Mesenchymal stem cell (in vitro differentiated cells and primary cell): ENCODE measurements around the gene KCNG2.

Experiments used
- DNase-seq: peaks from one replicate; pipeline ENCODE4 v3.0.0-alpha.2; 2013
- H2AFZ ChIP-seq: one replicate; pipeline ENCODE4 v1.6.1; 2013; ENCODE audit warnings: low read depth, mild to moderate bottlenecking, control low read depth, inconsistent platforms, low read length, moderate library complexity
- H2AK5ac ChIP-seq: 2 replicates; pipeline ENCODE4 v1.6.1; 2013; ENCODE audit warnings: low read length, moderate library complexity, mild to moderate bottlenecking, inconsistent platforms; ENCODE audit not compliant: severe bottlenecking
- H2BK120ac ChIP-seq: one replicate; pipeline ENCODE4 v1.6.1; 2013; ENCODE audit warnings: low read depth, mild to moderate bottlenecking, inconsistent platforms, low read length, moderate library complexity
- H2BK12ac ChIP-seq, 2 experiments: one replicate each; pipeline ENCODE4 v1.6.1; 2013; ENCODE audit warnings: inconsistent platforms in 2 of 2, low read length in 2 of 2, mild to moderate bottlenecking in 2 of 2, moderate library complexity in 2 of 2, control low read depth in 1 of 2
- H2BK15ac ChIP-seq: one replicate; pipeline ENCODE4 v1.6.1; 2013; ENCODE audit warnings: mild to moderate bottlenecking, low read depth, inconsistent platforms; ENCODE audit not compliant: poor library complexity, severe bottlenecking
- H2BK5ac ChIP-seq: 2 replicates; pipeline ENCODE4 v1.6.1; 2013; ENCODE audit warnings: low read depth, mild to moderate bottlenecking, low read length, control low read depth, inconsistent platforms; ENCODE audit not compliant: poor library complexity, severe bottlenecking
- H3K14ac ChIP-seq, 2 experiments: one replicate each; pipeline ENCODE4 v1.6.1; 2013; ENCODE audit warnings: inconsistent platforms in 2 of 2, low read length in 2 of 2, control low read depth in 1 of 2, mild to moderate bottlenecking in 1 of 2, moderate library complexity in 1 of 2
- H3K18ac ChIP-seq, 2 experiments: one replicate each; pipeline ENCODE4 v1.6.1; 2013; ENCODE audit warnings: inconsistent platforms in 2 of 2, low read length in 2 of 2, control low read depth in 1 of 2, low read depth in 1 of 2, mild to moderate bottlenecking in 1 of 2
- H3K23ac ChIP-seq, 2 experiments: one replicate each; pipeline ENCODE4 v1.6.1; 2013; ENCODE audit warnings: inconsistent platforms in 2 of 2, low read length in 2 of 2, mild to moderate bottlenecking in 2 of 2, moderate library complexity in 2 of 2, control low read depth in 1 of 2
- H3K27ac ChIP-seq: 2 replicates; pipeline ENCODE4 v1.5.1; 2013; ENCODE audit warnings: mild to moderate bottlenecking, moderate library complexity, low read length, control low read depth, inconsistent platforms; ENCODE audit not compliant: poor library complexity, severe bottlenecking
- H3K27me3 ChIP-seq, 2 experiments: 2 replicates each; pipeline versions ENCODE4 v1.6.1 to v1.7.0; 2013; ENCODE audit warnings: low read length in 2 of 2, mild to moderate bottlenecking in 2 of 2, moderate library complexity in 2 of 2, control low read depth in 1 of 2, inconsistent platforms in 1 of 2; ENCODE audit not compliant: control insufficient read depth in 1 of 2, insufficient read depth in 1 of 2
- H3K36me3 ChIP-seq, 2 experiments: 2 replicates each; pipeline versions ENCODE4 v1.6.1 to v1.7.0; 2013; ENCODE audit warnings: low read length in 2 of 2, control low read depth in 1 of 2, inconsistent platforms in 1 of 2, low read depth in 1 of 2, mild to moderate bottlenecking in 1 of 2; ENCODE audit not compliant: insufficient read depth in 2 of 2, control insufficient read depth in 1 of 2
- H3K4ac ChIP-seq, 2 experiments: one replicate each; pipeline ENCODE4 v1.6.1; 2013; ENCODE audit warnings: inconsistent platforms in 2 of 2, low read length in 2 of 2, mild to moderate bottlenecking in 2 of 2, moderate library complexity in 2 of 2, control low read depth in 1 of 2, low read depth in 1 of 2
- H3K4me1 ChIP-seq: 2 replicates; pipeline ENCODE4 v1.6.1; 2013; ENCODE audit warnings: low read depth, low read length, control low read depth; ENCODE audit not compliant: control insufficient read depth, insufficient read depth
- H3K4me2 ChIP-seq: 2 replicates; pipeline ENCODE4 v1.6.1; 2013; ENCODE audit warnings: low read length, mild to moderate bottlenecking, inconsistent platforms; ENCODE audit not compliant: poor library complexity, severe bottlenecking
- H3K4me3 ChIP-seq, 2 experiments: 2 replicates each; pipeline versions ENCODE4 v1.5.1 to v1.7.0; 2013; ENCODE audit warnings: low read length in 2 of 2, mild to moderate bottlenecking in 2 of 2, control low read depth in 1 of 2, low read depth in 1 of 2; ENCODE audit not compliant: insufficient read depth in 1 of 2
- H3K79me1 ChIP-seq: replicated peaks from 2 replicates; pipeline ENCODE4 v1.6.1; 2013; ENCODE audit warnings: mild to moderate bottlenecking, control low read depth, low read length, inconsistent platforms; ENCODE audit not compliant: poor library complexity, severe bottlenecking
- H3K9ac ChIP-seq: 2 replicates; pipeline ENCODE4 v1.7.0; 2013; ENCODE audit warnings: mild to moderate bottlenecking, low read length, moderate library complexity
- H3K9me3 ChIP-seq: 2 replicates; pipeline ENCODE4 v1.7.0; 2013; ENCODE audit warnings: mild to moderate bottlenecking, low read length; ENCODE audit not compliant: control insufficient read depth
- H4K8ac ChIP-seq: one replicate; pipeline ENCODE4 v1.6.1; 2013; ENCODE audit warnings: inconsistent platforms, mild to moderate bottlenecking, low read length, moderate library complexity
- H4K91ac ChIP-seq: one replicate; pipeline ENCODE4 v1.6.1; 2013; ENCODE audit warnings: mild to moderate bottlenecking, low read length, inconsistent platforms
- WGBS: methylation state at CpG from one replicate; pipeline ENCODE4 v1.1.7; 2013; ENCODE audit warnings: mixed read lengths; 5-methylcytosine and 5-hydroxymethylcytosine counted together

The KCNG2 gene

GRCh38 chr18:79805926-79806487 lies 8.3 kb downstream of the KCNG2 start:
- Histone ChIP-seq H2AK5ac (no peak overlapping the region), H3K36me3 (no peaks in the 10 kb centered on the region), H3K18ac (no peak overlapping the region), H2AFZ (no peak overlapping the region), H3K4me2 (no peak overlapping the region), H3K4me3 (no peak overlapping the region), H3K9me3 (no peaks in the 10 kb centered on the region), H2BK15ac (no peak overlapping the region), H3K27ac (no peak overlapping the region), H3K4me1 (no peaks in the 10 kb centered on the region), H3K23ac (no peak overlapping the region), H3K14ac (no peak overlapping the region), H2BK120ac (no peak overlapping the region), H4K8ac (no peak overlapping the region), H3K4ac (no peak overlapping the region), H4K91ac (no peak overlapping the region), H3K79me1 (no peaks in the 10 kb centered on the region), H3K27me3 (peaks cover 4 to 18% of the 10 kb centered on the region in 2 experiments), H2BK12ac (no peak overlapping the region), H3K9ac (no peak overlapping the region), H2BK5ac (no peak overlapping the region)
- no peak for DNase-seq
- WGBS = 81% methylated on average over 16 of the region's 16 CpGs

- WGBS = 91% methylated on average over 42 of the region's 43 CpGs
- no peak overlapping the region for H3K23ac ChIP-seq
- peaks cover 0 to 10% of the 10 kb centered on the region in 2 experiments for H3K27me3 ChIP-seq
- DNase-seq = no peak
- H2BK120ac ChIP-seq = no peak overlapping the region
- no peak overlapping the region for H2AK5ac ChIP-seq
- no peak overlapping the region for H4K91ac ChIP-seq
- no peaks in the 10 kb centered on the region for H3K9me3 ChIP-seq
- H2BK5ac ChIP-seq = no peak overlapping the region
- no peak overlapping the region for H3K4me3 ChIP-seq
- H3K36me3 ChIP-seq = no peaks in the 10 kb centered on the region
- H4K8ac ChIP-seq = no peak overlapping the region
- no peak overlapping the region for H2BK15ac ChIP-seq
- H3K9ac ChIP-seq = no peak overlapping the region
- H3K27ac ChIP-seq = no peak overlapping the region
- no peaks in the 10 kb centered on the region for H3K79me1 ChIP-seq
- no peak overlapping the region for H2BK12ac ChIP-seq
- H3K18ac ChIP-seq = no peak overlapping the region
- H2AFZ ChIP-seq = no peak overlapping the region
- H3K4me2 ChIP-seq = no peak overlapping the region
- no peak overlapping the region for H3K14ac ChIP-seq
- H3K4me1 ChIP-seq = no peaks in the 10 kb centered on the region
- no peak overlapping the region for H3K4ac ChIP-seq
Observed at GRCh38 chr18:79806976-79807841, 9.5 kb downstream of the KCNG2 start.

- no peak overlapping the region for H3K23ac ChIP-seq
- peaks cover 0 to 19% of the 10 kb centered on the region in 2 experiments for H3K27me3 ChIP-seq
- no peak overlapping the region for H2AK5ac ChIP-seq
- H3K9ac ChIP-seq = no peak overlapping the region
- no peaks in the 10 kb centered on the region for H3K79me1 ChIP-seq
- H2AFZ ChIP-seq = no peak overlapping the region
- DNase-seq = no peak
- no peak overlapping the region for H3K18ac ChIP-seq
- no peak overlapping the region for H3K27ac ChIP-seq
- H4K8ac ChIP-seq = no peak overlapping the region
- H3K4me2 ChIP-seq = no peak overlapping the region
- H3K4me1 ChIP-seq = no peaks in the 10 kb centered on the region
- H2BK15ac ChIP-seq = no peak overlapping the region
- WGBS = 93% methylated on average over 44 of the region's 44 CpGs
- H2BK5ac ChIP-seq = no peak overlapping the region
- no peak overlapping the region for H3K4me3 ChIP-seq
- no peak overlapping the region for H3K14ac ChIP-seq
- H2BK12ac ChIP-seq = no peak overlapping the region
- no peaks in the 10 kb centered on the region for H3K9me3 ChIP-seq
- H4K91ac ChIP-seq = no peak overlapping the region
- H3K36me3 ChIP-seq = no peaks in the 10 kb centered on the region
- H2BK120ac ChIP-seq = no peak overlapping the region
- no peak overlapping the region for H3K4ac ChIP-seq
Observed at GRCh38 chr18:79809482-79810192, 11.9 kb downstream of the KCNG2 start.

GRCh38 chr18:79812052-79812451 lies 14.3 kb downstream of the KCNG2 start:
- Histone ChIP-seq H3K9ac (no peak overlapping the region), H4K91ac (no peak overlapping the region), H4K8ac (no peak overlapping the region), H3K4me1 (no peaks in the 10 kb centered on the region), H3K79me1 (no peaks in the 10 kb centered on the region), H2AFZ (no peak overlapping the region), H3K36me3 (no peaks in the 10 kb centered on the region), H3K27ac (no peak overlapping the region), H2BK120ac (no peak overlapping the region), H3K23ac (no peak overlapping the region), H2BK15ac (no peak overlapping the region), H2BK5ac (no peak overlapping the region), H3K4me2 (no peak overlapping the region), H3K18ac (no peak overlapping the region), H2AK5ac (no peak overlapping the region), H3K27me3 (peaks cover 0 to 25% of the 10 kb centered on the region in 2 experiments), H2BK12ac (no peak overlapping the region), H3K14ac (no peak overlapping the region), H3K4me3 (no peak overlapping the region), H3K4ac (no peak overlapping the region), H3K9me3 (no peaks in the 10 kb centered on the region)
- no peak for DNase-seq
- WGBS = 66% methylated on average over 2 of the region's 4 CpGs
